Tibial nerve (tissue), 4 donors: ENCODE results near the gene TMIGD1.

Experiments
- EP300 ChIP-seq, 2 donors: sonication (generic); formaldehyde crosslinking; IDR thresholded peaks; one replicate each; pipeline ENCODE4 v1.6.1; 2017; ENCODE audit warnings: antibody characterized with exemption in 2 of 2, mild to moderate bottlenecking in 1 of 2
- POLR2A ChIP-seq, 2 donors: fragments of 450-650 bp; IDR thresholded peaks; one replicate each; pipeline ENCODE4 v1.6.1; 2017; ENCODE audit warnings: antibody characterized with exemption in 2 of 2, mild to moderate bottlenecking in 2 of 2, moderate library complexity in 2 of 2
- TF ChIP-seq, protein P1 (sequence below), 5 experiments: fragments of 200-600 bp in 3 of 5; fragments of 450-650 bp in 2 of 5; sonication (generic) in 3 of 5; IDR thresholded peaks; one replicate each; pipeline ENCODE4 v1.5.1; 2016 to 2019; ENCODE audit warnings: antibody characterized with exemption in 5 of 5, mild to moderate bottlenecking in 3 of 5, moderate library complexity in 2 of 5

- TF ChIP-seq POLR2A (IDR thresholded peaks at IDR 0.05) (no peak), EP300 (IDR thresholded peaks at IDR 0.05) (no peak)
- TF ChIP-seq, protein P1, sequence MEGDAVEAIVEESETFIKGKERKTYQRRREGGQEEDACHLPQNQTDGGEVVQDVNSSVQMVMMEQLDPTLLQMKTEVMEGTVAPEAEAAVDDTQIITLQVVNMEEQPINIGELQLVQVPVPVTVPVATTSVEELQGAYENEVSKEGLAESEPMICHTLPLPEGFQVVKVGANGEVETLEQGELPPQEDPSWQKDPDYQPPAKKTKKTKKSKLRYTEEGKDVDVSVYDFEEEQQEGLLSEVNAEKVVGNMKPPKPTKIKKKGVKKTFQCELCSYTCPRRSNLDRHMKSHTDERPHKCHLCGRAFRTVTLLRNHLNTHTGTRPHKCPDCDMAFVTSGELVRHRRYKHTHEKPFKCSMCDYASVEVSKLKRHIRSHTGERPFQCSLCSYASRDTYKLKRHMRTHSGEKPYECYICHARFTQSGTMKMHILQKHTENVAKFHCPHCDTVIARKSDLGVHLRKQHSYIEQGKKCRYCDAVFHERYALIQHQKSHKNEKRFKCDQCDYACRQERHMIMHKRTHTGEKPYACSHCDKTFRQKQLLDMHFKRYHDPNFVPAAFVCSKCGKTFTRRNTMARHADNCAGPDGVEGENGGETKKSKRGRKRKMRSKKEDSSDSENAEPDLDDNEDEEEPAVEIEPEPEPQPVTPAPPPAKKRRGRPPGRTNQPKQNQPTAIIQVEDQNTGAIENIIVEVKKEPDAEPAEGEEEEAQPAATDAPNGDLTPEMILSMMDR (IDR thresholded peaks at IDR 0.05), result no peak
Observed at GRCh38 chr17:30341703-30342249, 7.9 kb upstream of the TMIGD1 start.
